HEK293 (cell line): Measurements from ENCODE around the gene DNAL4.

ENCODE experiments used
- CTCF ChIP-seq: fragments of 450-650 bp; formaldehyde crosslinking; IDR thresholded peaks from 2 replicates; pipeline ENCODE4 v1.5.1; 2016; ENCODE audit warnings: missing biosample characterization, missing genetic modification characterization
- EGR2 ChIP-seq: fragments of 450-650 bp; formaldehyde crosslinking; IDR thresholded peaks from 2 replicates; pipeline ENCODE4 v1.5.1; 2016; ENCODE audit warnings: low read depth, missing biosample characterization, missing genetic modification characterization
- SALL2 ChIP-seq: fragments of 450-650 bp; formaldehyde crosslinking; IDR thresholded peaks from 2 replicates; pipeline ENCODE4 v1.5.0; 2017; ENCODE audit warnings: missing biosample characterization, mild to moderate bottlenecking, missing genetic modification characterization, borderline replicate concordance
- TRIM28 ChIP-seq: IDR thresholded peaks from 2 replicates; pipeline ENCODE4 v1.6.1; 2011; ENCODE audit warnings: low read length, control low read depth, borderline replicate concordance
- YY1 ChIP-seq: fragments of 450-650 bp; formaldehyde crosslinking; IDR thresholded peaks from 2 replicates; pipeline ENCODE4 v1.5.1; 2018; ENCODE audit warnings: missing biosample characterization, missing genetic modification characterization
- ZFP3 ChIP-seq: fragments of 450-650 bp; formaldehyde crosslinking; IDR thresholded peaks from 2 replicates; pipeline ENCODE4 v1.5.1; 2016; ENCODE audit warnings: low read depth, missing biosample characterization, missing genetic modification characterization
- ZNF121 ChIP-seq: fragments of 450-650 bp; formaldehyde crosslinking; IDR thresholded peaks from 2 replicates; pipeline ENCODE4 v1.5.1; 2016; ENCODE audit warnings: missing biosample characterization, missing genetic modification characterization
- ZNF214 ChIP-seq: fragments of 450-650 bp; formaldehyde crosslinking; IDR thresholded peaks from 2 replicates; pipeline ENCODE4 v1.5.1; 2017; ENCODE audit warnings: missing biosample characterization, mild to moderate bottlenecking, missing genetic modification characterization, borderline replicate concordance
- ZNF274 ChIP-seq, 2 experiments: fragments of 200-500 bp in 1 of 2; fragments of 450-650 bp in 1 of 2; sonication (Bioruptor generic) in 1 of 2; formaldehyde crosslinking in 1 of 2; IDR thresholded peaks; 2 replicates each; pipeline versions ENCODE4 v1.5.1 to v1.6.1; 2014 to 2016; ENCODE audit warnings: borderline replicate concordance in 1 of 2, inconsistent platforms in 1 of 2, low read length in 1 of 2, missing biosample characterization in 1 of 2, missing genetic modification characterization in 1 of 2
- ZNF416 ChIP-seq: fragments of 450-650 bp; formaldehyde crosslinking; IDR thresholded peaks from 2 replicates; pipeline ENCODE4 v1.5.1; 2016; ENCODE audit warnings: missing biosample characterization, missing genetic modification characterization
- ZNF555 ChIP-seq: fragments of 450-650 bp; formaldehyde crosslinking; conservative IDR thresholded peaks from 2 replicates; pipeline ENCODE4 v1.5.1; 2017; ENCODE audit warnings: missing biosample characterization, mild to moderate bottlenecking, missing genetic modification characterization, inconsistent platforms
- ZNF639 ChIP-seq: fragments of 450-650 bp; formaldehyde crosslinking; IDR thresholded peaks from 2 replicates; pipeline ENCODE4 v1.5.1; 2016; ENCODE audit warnings: missing biosample characterization, missing genetic modification characterization

GRCh38 chr22:38753948-38754750, 39.8 kb downstream of the DNAL4 start:
- TF ChIP-seq ZNF274 (IDR thresholded peaks at IDR 0.05; ENCODE audit: low read length) (no peak), ZNF274 (tag by site-specific recombination; IDR thresholded peaks at IDR 0.05; ENCODE audit: borderline replicate concordance) (no peak), ZNF214 (tag by site-specific recombination) (no peak), ZNF639 (no peak), SALL2 (no peak), ZNF121 (tag by site-specific recombination) (no peak), ZFP3 (tag by site-specific recombination) (peak; percentile 55), CTCF (tag by site-specific recombination) (no peak), ZNF555 (no peak), YY1 (tag by site-specific recombination) (no peak), TRIM28 (no peak), EGR2 (tag by site-specific recombination) (no peak), ZNF416 (no peak)
